Measurements from ENCODE around the gene RWDD4.

RWDD4 gene

DNA sequence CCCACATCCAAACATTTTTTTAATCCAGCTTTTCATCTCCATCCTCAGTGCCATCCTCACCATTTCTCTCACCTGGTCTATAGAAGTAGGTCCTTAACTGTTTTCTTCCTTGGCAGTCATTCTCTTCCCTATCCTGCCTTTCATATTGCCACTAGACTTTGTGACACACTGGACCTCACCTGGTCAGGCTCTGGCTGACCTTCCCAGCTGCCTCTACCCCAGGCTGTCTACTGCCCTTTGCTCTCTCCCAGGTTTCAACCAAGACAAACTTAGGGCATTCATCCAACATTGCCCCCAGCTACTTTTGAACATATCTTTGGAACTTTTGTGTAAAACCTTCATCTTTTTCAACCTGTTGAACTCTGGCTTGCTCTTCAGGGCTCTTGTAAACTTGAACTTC lies 39.9 kb upstream of the RWDD4 start:
- Histone ChIP-seq H3K27me3 (ENCODE audit: insufficient read depth, poor library complexity, severe bottlenecking) (no peaks in the 10 kb centered on the region), H3K27ac (replicated peaks) (no peak overlapping the region), H3K4me3 (replicated peaks; ENCODE audit: insufficient read depth, low read length) (no peak overlapping the region)
- no peak for DNase-seq (ENCODE audit: low read depth in 1 of 2, low spot score in 1 of 2)
- TF ChIP-seq, protein P1, sequence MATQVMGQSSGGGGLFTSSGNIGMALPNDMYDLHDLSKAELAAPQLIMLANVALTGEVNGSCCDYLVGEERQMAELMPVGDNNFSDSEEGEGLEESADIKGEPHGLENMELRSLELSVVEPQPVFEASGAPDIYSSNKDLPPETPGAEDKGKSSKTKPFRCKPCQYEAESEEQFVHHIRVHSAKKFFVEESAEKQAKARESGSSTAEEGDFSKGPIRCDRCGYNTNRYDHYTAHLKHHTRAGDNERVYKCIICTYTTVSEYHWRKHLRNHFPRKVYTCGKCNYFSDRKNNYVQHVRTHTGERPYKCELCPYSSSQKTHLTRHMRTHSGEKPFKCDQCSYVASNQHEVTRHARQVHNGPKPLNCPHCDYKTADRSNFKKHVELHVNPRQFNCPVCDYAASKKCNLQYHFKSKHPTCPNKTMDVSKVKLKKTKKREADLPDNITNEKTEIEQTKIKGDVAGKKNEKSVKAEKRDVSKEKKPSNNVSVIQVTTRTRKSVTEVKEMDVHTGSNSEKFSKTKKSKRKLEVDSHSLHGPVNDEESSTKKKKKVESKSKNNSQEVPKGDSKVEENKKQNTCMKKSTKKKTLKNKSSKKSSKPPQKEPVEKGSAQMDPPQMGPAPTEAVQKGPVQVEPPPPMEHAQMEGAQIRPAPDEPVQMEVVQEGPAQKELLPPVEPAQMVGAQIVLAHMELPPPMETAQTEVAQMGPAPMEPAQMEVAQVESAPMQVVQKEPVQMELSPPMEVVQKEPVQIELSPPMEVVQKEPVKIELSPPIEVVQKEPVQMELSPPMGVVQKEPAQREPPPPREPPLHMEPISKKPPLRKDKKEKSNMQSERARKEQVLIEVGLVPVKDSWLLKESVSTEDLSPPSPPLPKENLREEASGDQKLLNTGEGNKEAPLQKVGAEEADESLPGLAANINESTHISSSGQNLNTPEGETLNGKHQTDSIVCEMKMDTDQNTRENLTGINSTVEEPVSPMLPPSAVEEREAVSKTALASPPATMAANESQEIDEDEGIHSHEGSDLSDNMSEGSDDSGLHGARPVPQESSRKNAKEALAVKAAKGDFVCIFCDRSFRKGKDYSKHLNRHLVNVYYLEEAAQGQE (IDR thresholded peaks at IDR 0.05; ENCODE audit: insufficient replicate concordance, low read depth): no peak
- TF ChIP-seq SPI1 (IDR thresholded peaks at IDR 0.05; ENCODE audit: borderline replicate concordance, low read depth) (no peak), GABPA (IDR thresholded peaks at IDR 0.05; ENCODE audit: low read depth) (no peak), POLR2AphosphoS5 (IDR thresholded peaks at IDR 0.05; ENCODE audit: low read depth) (no peak)
- TF ChIP-seq, protein P2, sequence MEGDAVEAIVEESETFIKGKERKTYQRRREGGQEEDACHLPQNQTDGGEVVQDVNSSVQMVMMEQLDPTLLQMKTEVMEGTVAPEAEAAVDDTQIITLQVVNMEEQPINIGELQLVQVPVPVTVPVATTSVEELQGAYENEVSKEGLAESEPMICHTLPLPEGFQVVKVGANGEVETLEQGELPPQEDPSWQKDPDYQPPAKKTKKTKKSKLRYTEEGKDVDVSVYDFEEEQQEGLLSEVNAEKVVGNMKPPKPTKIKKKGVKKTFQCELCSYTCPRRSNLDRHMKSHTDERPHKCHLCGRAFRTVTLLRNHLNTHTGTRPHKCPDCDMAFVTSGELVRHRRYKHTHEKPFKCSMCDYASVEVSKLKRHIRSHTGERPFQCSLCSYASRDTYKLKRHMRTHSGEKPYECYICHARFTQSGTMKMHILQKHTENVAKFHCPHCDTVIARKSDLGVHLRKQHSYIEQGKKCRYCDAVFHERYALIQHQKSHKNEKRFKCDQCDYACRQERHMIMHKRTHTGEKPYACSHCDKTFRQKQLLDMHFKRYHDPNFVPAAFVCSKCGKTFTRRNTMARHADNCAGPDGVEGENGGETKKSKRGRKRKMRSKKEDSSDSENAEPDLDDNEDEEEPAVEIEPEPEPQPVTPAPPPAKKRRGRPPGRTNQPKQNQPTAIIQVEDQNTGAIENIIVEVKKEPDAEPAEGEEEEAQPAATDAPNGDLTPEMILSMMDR (IDR thresholded peaks at IDR 0.05; ENCODE audit: insufficient read depth, low read length): no peak

DNA sequence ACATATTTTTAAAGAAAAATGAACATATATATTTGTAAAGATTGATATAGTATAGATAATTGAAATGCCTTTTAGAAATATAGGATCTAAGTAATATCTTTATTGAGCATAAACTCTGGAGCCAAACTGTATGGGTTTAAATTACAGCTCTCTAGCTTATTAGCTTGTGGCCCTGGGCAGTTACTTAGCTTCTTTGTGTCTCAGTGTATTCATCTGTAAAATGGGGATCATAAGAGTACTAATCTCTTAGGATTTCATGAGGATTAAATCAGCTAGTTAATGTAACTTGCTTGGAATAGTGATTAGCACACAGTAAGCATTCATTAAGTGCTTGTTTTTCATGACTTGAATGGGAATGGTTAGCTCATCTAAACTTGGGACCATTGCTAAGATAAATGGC lies 32.9 kb upstream of the RWDD4 start:
- TF ChIP-seq, protein P2 (IDR thresholded peaks at IDR 0.05; ENCODE audit: insufficient read depth, low read length): no peak
- no peak for TF ChIP-seq POLR2AphosphoS5 (IDR thresholded peaks at IDR 0.05; ENCODE audit: low read depth)
- TF ChIP-seq GABPA (IDR thresholded peaks at IDR 0.05; ENCODE audit: low read depth): no peak
- TF ChIP-seq, protein P1 (IDR thresholded peaks at IDR 0.05; ENCODE audit: insufficient replicate concordance, low read depth): no peak
- TF ChIP-seq SPI1 (IDR thresholded peaks at IDR 0.05; ENCODE audit: borderline replicate concordance, low read depth): no peak
- H3K27me3 ChIP-seq (ENCODE audit: insufficient read depth, poor library complexity, severe bottlenecking): no peaks in the 10 kb centered on the region
- DNase-seq (ENCODE audit: low read depth in 1 of 2, low spot score in 1 of 2): no peak
- H3K4me3 ChIP-seq (replicated peaks; ENCODE audit: insufficient read depth, low read length): no peak overlapping the region
- no peak overlapping the region for H3K27ac ChIP-seq (replicated peaks)

DNA sequence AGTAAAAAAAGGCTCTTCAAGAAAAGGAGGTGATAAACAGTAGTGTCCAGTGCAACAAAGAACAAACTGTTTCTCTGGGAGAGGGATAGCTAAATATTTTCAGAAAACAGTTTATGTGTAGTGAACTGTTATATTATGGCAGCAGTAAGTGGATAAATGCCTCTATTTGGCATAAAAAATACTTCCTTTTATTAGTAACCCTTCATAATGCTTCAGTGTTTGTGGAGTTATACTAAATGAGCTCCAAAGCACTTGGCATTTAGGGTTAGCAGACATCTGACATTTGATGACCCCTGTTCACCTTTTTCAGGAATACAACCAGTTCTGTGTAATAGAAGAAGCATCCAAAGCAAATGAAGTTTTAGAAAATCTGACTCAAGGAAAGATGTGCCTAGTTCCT lies 32.0 kb upstream of the RWDD4 start:
- TF ChIP-seq, protein P1 (IDR thresholded peaks at IDR 0.05; ENCODE audit: insufficient replicate concordance, low read depth): no peak
- no peak for TF ChIP-seq SPI1 (IDR thresholded peaks at IDR 0.05; ENCODE audit: borderline replicate concordance, low read depth)
- TF ChIP-seq GABPA (IDR thresholded peaks at IDR 0.05; ENCODE audit: low read depth): no peak
- TF ChIP-seq POLR2AphosphoS5 (IDR thresholded peaks at IDR 0.05; ENCODE audit: low read depth): no peak
- TF ChIP-seq, protein P2 (IDR thresholded peaks at IDR 0.05; ENCODE audit: insufficient read depth, low read length): no peak
- DNase-seq (ENCODE audit: low read depth in 1 of 2, low spot score in 1 of 2): no peak
- H3K27ac ChIP-seq (replicated peaks): no peak overlapping the region

More for the DNA sequence above, 32.0 kb upstream of the RWDD4 start:
- no peaks in the 10 kb centered on the region for H3K27me3 ChIP-seq (ENCODE audit: insufficient read depth, poor library complexity, severe bottlenecking)
- H3K4me3 ChIP-seq (replicated peaks; ENCODE audit: insufficient read depth, low read length): no peak overlapping the region
